HG02885 (cell line): Measurements from ENCODE around the gene OGDH.
"Not testable (repeated sequence)": the region's sequence is repeated elsewhere in the genome, so short reads cannot be mapped to it uniquely, and the experiment has no call there.

Source experiments
- ATAC-seq: cut with Tn5 transposase; IDR thresholded peaks from one replicate; pipeline ENCODE4 v1.9.1; 2021; ENCODE audit warnings: mild to moderate bottlenecking; ENCODE audit not compliant: unreplicated experiment, poor library complexity

The OGDH gene

GRCh38 chr7:44697136-44698045 lies 91.0 kb downstream of the OGDH start:
- ATAC-seq: no peak

- no peak for ATAC-seq
Measured at GRCh38 chr7:44698046-44698580, 91.7 kb downstream of the OGDH start.

- not testable (repeated sequence) for ATAC-seq
Measured at GRCh38 chr7:44699598-44699997, 93.2 kb downstream of the OGDH start.

- ATAC-seq: no peak
Measured at GRCh38 chr7:44700322-44700721, 93.9 kb downstream of the OGDH start.

- ATAC-seq: not testable (repeated sequence)
Measured at GRCh38 chr7:44703391-44703790, 97.0 kb downstream of the OGDH start.

GRCh38 chr7:44703921-44704320 lies 97.5 kb downstream of the OGDH start:
- no peak for ATAC-seq

GRCh38 chr7:44705434-44705833 lies 99.0 kb downstream of the OGDH start:
- ATAC-seq: no peak

- ATAC-seq: no peak
Measured at GRCh38 chr7:44706788-44707557, 100.5 kb downstream of the OGDH start.

GRCh38 chr7:44707558-44708230 lies 101.3 kb downstream of the OGDH start:
- no peak for ATAC-seq

GRCh38 chr7:44709011-44709915 lies 102.8 kb downstream of the OGDH start:
- no peak for ATAC-seq

- ATAC-seq: no peak
Measured at GRCh38 chr7:44709945-44710596, 103.6 kb downstream of the OGDH start.

- no peak for ATAC-seq
Measured at GRCh38 chr7:44711528-44711927, 105.1 kb downstream of the OGDH start.

- no peak for ATAC-seq
Measured at GRCh38 chr7:44712012-44712411, 105.6 kb downstream of the OGDH start.

- no peak for ATAC-seq
Measured at GRCh38 chr7:44713141-44713540, 106.7 kb downstream of the OGDH start.

GRCh38 chr7:44713680-44714335 lies 107.4 kb downstream of the OGDH start:
- no peak for ATAC-seq

GRCh38 chr7:44716205-44716604 lies 109.8 kb downstream of the OGDH start:
- ATAC-seq: no peak

- ATAC-seq: no peak
Measured at GRCh38 chr7:44720301-44720700, 113.9 kb downstream of the OGDH start.

- no peak for ATAC-seq
Measured at GRCh38 chr7:44724276-44724675, 117.8 kb downstream of the OGDH start.

GRCh38 chr7:44726250-44726649 lies 119.8 kb downstream of the OGDH start:
- ATAC-seq: not testable (repeated sequence)
